ENCODE data around the gene ZNF831.

DNA sequence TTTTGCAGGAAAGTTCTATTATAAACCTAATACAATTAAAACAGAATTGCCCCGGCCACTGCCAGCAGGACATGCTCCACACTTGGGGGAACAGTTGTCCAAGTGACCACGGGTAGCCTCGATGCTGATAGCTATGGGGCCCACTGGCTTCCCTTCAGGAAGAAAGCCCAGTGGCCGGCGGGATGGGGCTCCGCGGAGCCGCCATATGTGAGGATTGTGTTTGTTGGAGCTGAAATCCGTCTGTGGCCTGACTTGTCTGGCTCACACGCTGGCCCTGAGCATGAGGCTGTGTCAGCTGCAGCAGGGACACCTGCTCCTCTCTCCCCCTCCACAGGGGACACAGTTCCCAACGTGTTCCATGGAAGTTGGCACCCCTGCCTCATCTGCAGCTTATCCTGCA lies 46.6 kb downstream of the ZNF831 start:
- TF ChIP-seq CTCF (IDR thresholded peaks at IDR 0.05), result no peak
- TF ChIP-seq POLR2A (IDR thresholded peaks at IDR 0.05), result no peak
- TF ChIP-seq EP300 (IDR thresholded peaks at IDR 0.05; ENCODE audit: low read depth), result no peak
